Measurements from ENCODE around the gene NNAT. TPM values are rescaled to one million over a fixed set of nuclear protein-coding genes. Genes with fewer than 3 reads are reported as not detected.

Gene NNAT
- total RNA-seq, 1 donor from 2014 or later, result 0.54 TPM

- Mint-ChIP-seq H3K4me1 (ENCODE audit: unreplicated experiment) (peaks cover 16% of the 10 kb centered on the region), H3K36me3 (ENCODE audit: low read depth, unreplicated experiment) (peaks cover 9% of the 10 kb centered on the region), H3K9me3 (ENCODE audit: unreplicated experiment) (no peaks in the 10 kb centered on the region), H3K27me3 (ENCODE audit: unreplicated experiment) (peaks cover 3% of the 10 kb centered on the region), H3K4me3 (ENCODE audit: unreplicated experiment) (no peak overlapping the region), H3K27ac (ENCODE audit: unreplicated experiment) (no peak overlapping the region)
- no peak for TF ChIP-seq CTCF (IDR thresholded peaks at IDR 0.05; ENCODE audit: unreplicated experiment)
- DNase-seq (ENCODE audit: low spot score), result no peak
Observed at GRCh38 chr20:37475252-37475651, 45.8 kb upstream of the NNAT start.

- Mint-ChIP-seq H3K27ac (ENCODE audit: unreplicated experiment) (no peak overlapping the region), H3K4me3 (ENCODE audit: unreplicated experiment) (no peak overlapping the region), H3K9me3 (ENCODE audit: unreplicated experiment) (peaks cover 6% of the 10 kb centered on the region), H3K36me3 (ENCODE audit: low read depth, unreplicated experiment) (peaks cover 15% of the 10 kb centered on the region), H3K27me3 (ENCODE audit: unreplicated experiment) (peaks cover 3% of the 10 kb centered on the region), H3K4me1 (ENCODE audit: unreplicated experiment) (peaks cover 16% of the 10 kb centered on the region)
- TF ChIP-seq CTCF (IDR thresholded peaks at IDR 0.05; ENCODE audit: unreplicated experiment), result no peak
- no peak for DNase-seq (ENCODE audit: low spot score)
Observed at GRCh38 chr20:37477041-37477440, 44.0 kb upstream of the NNAT start.

GRCh38 chr20:37479266-37479665 is 41.8 kb upstream of the NNAT start:
- peaks cover 3% of the 10 kb centered on the region for H3K27me3 Mint-ChIP-seq (ENCODE audit: unreplicated experiment)

GRCh38 chr20:37479925-37480691 is 40.9 kb upstream of the NNAT start:
- peaks cover 19% of the 10 kb centered on the region for H3K36me3 Mint-ChIP-seq (ENCODE audit: low read depth, unreplicated experiment)
- DNase-seq (ENCODE audit: low spot score), result no peak
- TF ChIP-seq CTCF (IDR thresholded peaks at IDR 0.05; ENCODE audit: unreplicated experiment), result no peak
- peaks cover 6% of the 10 kb centered on the region for H3K9me3 Mint-ChIP-seq (ENCODE audit: unreplicated experiment)
- no peak overlapping the region for H3K27ac Mint-ChIP-seq (ENCODE audit: unreplicated experiment)
- H3K4me1 Mint-ChIP-seq (ENCODE audit: unreplicated experiment), result peaks cover 13% of the 10 kb centered on the region
- H3K27me3 Mint-ChIP-seq (ENCODE audit: unreplicated experiment), result peaks cover 7% of the 10 kb centered on the region
- no peak overlapping the region for H3K4me3 Mint-ChIP-seq (ENCODE audit: unreplicated experiment)

More at GRCh38 chr20:37479266-37479665, 41.8 kb upstream of the NNAT start:
- no peak for DNase-seq (ENCODE audit: low spot score)
- no peak for TF ChIP-seq CTCF (IDR thresholded peaks at IDR 0.05; ENCODE audit: unreplicated experiment)
- peak overlapping the region; percentile 2 for H3K4me3 Mint-ChIP-seq (ENCODE audit: unreplicated experiment)
- H3K36me3 Mint-ChIP-seq (ENCODE audit: low read depth, unreplicated experiment), result peaks cover 17% of the 10 kb centered on the region
- no peak overlapping the region for H3K27ac Mint-ChIP-seq (ENCODE audit: unreplicated experiment)
- H3K4me1 Mint-ChIP-seq (ENCODE audit: unreplicated experiment), result peaks cover 11% of the 10 kb centered on the region
- H3K9me3 Mint-ChIP-seq (ENCODE audit: unreplicated experiment), result peaks cover 6% of the 10 kb centered on the region

- no peak for DNase-seq (ENCODE audit: low spot score)
- peaks cover 11% of the 10 kb centered on the region for H3K27me3 Mint-ChIP-seq (ENCODE audit: unreplicated experiment)
- no peak for TF ChIP-seq CTCF (IDR thresholded peaks at IDR 0.05; ENCODE audit: unreplicated experiment)
- no peak overlapping the region for H3K4me3 Mint-ChIP-seq (ENCODE audit: unreplicated experiment)
- peaks cover 6% of the 10 kb centered on the region for H3K9me3 Mint-ChIP-seq (ENCODE audit: unreplicated experiment)
- H3K4me1 Mint-ChIP-seq (ENCODE audit: unreplicated experiment), result peaks cover 16% of the 10 kb centered on the region
- H3K27ac Mint-ChIP-seq (ENCODE audit: unreplicated experiment), result peak overlapping the region; percentile 45
- H3K36me3 Mint-ChIP-seq (ENCODE audit: low read depth, unreplicated experiment), result peaks cover 21% of the 10 kb centered on the region
Observed at GRCh38 chr20:37480919-37481318, 40.1 kb upstream of the NNAT start.

All from endothelial cell (in vitro differentiated cells).